GM06990 (cell line): ENCODE data around the gene CD2.

Source experiments
- DNase-seq: peaks from one replicate; pipeline ENCODE4 v3.0.0-alpha.2; 2011; ENCODE audit not compliant: insufficient read length; ENCODE audit errors: extremely low read depth
- H3K27me3 ChIP-seq: replicated peaks from 2 replicates; pipeline ENCODE4 v1.6.0; 2011; ENCODE audit warnings: low read length; ENCODE audit not compliant: control insufficient read depth, insufficient read depth
- H3K36me3 ChIP-seq: 2 replicates; pipeline ENCODE4 v1.5.1; 2011; ENCODE audit warnings: low read length; ENCODE audit not compliant: control insufficient read depth, insufficient read depth
- H3K4me3 ChIP-seq: replicated peaks from 2 replicates; pipeline ENCODE4 v1.5.1; 2011; ENCODE audit warnings: low read depth, mild to moderate bottlenecking, control low read depth, low read length
- TF ChIP-seq, protein P1 (sequence below): IDR thresholded peaks from 2 replicates; pipeline ENCODE4 v1.5.1; 2011; ENCODE audit warnings: low read length, control low read depth, mild to moderate bottlenecking, inconsistent platforms; ENCODE audit not compliant: insufficient read depth, poor library complexity, severe bottlenecking

The CD2 gene

DNA sequence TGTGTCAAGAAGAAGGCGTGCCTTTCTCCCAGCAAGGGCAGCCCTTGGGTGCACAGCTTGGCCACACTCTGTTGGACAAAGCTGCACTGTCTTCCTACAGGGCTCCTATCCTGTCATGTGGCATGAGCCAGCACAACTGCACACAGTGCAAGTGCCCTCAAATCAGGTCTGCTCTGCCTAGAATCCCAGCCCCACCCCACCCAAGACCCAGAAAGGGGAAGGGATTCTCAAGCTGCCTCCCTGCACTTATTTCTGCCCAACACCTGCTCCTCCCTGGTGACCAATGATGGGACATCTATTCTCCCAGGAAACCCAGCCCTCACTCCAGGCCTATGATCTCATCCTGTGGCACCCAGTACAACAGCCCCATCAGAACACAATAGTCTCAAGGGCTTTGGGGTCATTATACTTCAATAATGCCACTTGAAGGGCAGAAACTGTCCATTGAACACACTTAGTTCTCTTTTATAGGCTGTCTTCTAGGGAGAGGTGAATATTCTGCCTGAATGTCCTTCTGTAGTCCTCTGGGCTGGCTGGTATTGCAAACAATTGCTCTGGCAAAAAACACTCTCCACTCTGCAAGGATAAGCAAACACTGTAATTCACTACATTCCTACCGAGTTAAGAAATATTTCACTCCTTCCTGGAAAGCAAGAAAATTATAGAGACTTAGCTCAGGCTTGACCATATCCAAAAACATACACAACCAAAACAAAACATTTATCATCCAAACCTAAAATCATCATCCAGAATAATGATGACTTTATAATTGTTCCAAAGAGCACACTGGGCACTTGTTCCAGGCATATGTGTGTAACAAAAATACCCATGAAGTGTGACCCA lies 43.6 kb upstream of the CD2 start:
- no peak overlapping the region for H3K4me3 ChIP-seq
- no peaks in the 10 kb centered on the region for H3K27me3 ChIP-seq
- DNase-seq, result no peak
- TF ChIP-seq, protein P1, sequence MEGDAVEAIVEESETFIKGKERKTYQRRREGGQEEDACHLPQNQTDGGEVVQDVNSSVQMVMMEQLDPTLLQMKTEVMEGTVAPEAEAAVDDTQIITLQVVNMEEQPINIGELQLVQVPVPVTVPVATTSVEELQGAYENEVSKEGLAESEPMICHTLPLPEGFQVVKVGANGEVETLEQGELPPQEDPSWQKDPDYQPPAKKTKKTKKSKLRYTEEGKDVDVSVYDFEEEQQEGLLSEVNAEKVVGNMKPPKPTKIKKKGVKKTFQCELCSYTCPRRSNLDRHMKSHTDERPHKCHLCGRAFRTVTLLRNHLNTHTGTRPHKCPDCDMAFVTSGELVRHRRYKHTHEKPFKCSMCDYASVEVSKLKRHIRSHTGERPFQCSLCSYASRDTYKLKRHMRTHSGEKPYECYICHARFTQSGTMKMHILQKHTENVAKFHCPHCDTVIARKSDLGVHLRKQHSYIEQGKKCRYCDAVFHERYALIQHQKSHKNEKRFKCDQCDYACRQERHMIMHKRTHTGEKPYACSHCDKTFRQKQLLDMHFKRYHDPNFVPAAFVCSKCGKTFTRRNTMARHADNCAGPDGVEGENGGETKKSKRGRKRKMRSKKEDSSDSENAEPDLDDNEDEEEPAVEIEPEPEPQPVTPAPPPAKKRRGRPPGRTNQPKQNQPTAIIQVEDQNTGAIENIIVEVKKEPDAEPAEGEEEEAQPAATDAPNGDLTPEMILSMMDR, result no peak
- H3K36me3 ChIP-seq, result no peaks in the 10 kb centered on the region

GRCh38 chr1:116711263-116711840 lies 42.9 kb upstream of the CD2 start:
- TF ChIP-seq, protein P1, result no peak
- DNase-seq, result no peak

GRCh38 chr1:116712510-116712909 lies 41.7 kb upstream of the CD2 start:
- H3K36me3 ChIP-seq, result no peaks in the 10 kb centered on the region
- no peak overlapping the region for H3K4me3 ChIP-seq
- no peaks in the 10 kb centered on the region for H3K27me3 ChIP-seq
- DNase-seq, result no peak
- TF ChIP-seq, protein P1, result no peak

More at GRCh38 chr1:116711263-116711840, 42.9 kb upstream of the CD2 start:
- H3K36me3 ChIP-seq, result no peaks in the 10 kb centered on the region
- H3K27me3 ChIP-seq, result no peaks in the 10 kb centered on the region
- no peak overlapping the region for H3K4me3 ChIP-seq

DNA sequence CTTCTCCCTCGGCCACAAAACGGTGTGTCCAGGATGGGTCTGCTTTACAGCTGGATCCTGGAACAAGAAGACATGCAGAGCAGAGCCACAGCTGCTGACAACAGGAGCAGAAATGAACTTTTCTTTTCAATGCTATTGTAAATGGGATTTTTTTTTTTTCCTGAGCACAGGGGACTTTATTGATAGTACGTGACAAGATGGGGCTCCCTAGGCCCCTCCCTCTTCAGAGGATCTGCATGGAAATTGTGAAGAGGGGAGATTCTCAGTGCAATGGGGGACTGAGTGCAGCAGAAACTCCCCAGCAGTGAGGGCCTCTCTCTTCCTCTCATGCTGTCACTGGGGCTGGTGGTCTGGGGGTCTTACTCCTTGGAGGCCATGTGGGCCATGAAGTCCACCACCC lies 40.8 kb upstream of the CD2 start:
- TF ChIP-seq, protein P1, result no peak
- H3K4me3 ChIP-seq, result no peak overlapping the region
- no peaks in the 10 kb centered on the region for H3K27me3 ChIP-seq
- H3K36me3 ChIP-seq, result no peaks in the 10 kb centered on the region
- DNase-seq, result no peak

- no peak overlapping the region for H3K4me3 ChIP-seq
- no peak for DNase-seq
- TF ChIP-seq, protein P1, result no peak
- no peaks in the 10 kb centered on the region for H3K36me3 ChIP-seq
- H3K27me3 ChIP-seq, result no peaks in the 10 kb centered on the region
Observed at GRCh38 chr1:116716391-116716790, 37.8 kb upstream of the CD2 start.
